ENCODE results near the gene KCNQ1OT1.

Gene KCNQ1OT1

GRCh38 chr11:2736577-2737225 lies 36.9 kb upstream of the KCNQ1OT1 start:
- DNase-seq = no peak

DNA sequence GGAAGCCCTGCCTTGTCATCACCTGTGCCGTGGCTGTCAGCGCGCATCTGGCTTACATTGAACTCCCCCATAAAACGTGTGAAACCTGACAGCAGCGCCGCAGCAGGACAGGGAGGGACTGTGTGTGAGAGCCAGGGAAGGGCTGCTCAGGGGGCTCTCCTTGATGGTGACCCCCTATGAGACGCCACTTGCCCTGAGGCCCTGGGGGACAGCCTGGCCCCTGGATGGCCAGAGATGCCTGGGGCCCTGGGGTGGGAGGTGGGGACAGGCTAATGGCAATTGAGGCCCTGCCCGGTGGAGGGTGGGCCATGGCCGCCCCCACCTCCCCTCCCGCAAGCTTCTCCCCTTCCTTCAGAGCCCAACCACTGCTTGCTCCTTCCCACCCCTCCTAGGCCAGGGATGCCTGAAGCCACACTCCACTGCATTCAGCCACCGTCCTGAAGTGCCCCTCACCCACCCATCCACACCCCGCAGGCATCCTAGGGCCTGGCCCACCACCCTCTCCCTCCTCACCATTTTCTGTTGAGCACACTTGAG lies 35.3 kb upstream of the KCNQ1OT1 start:
- DNase-seq = no peak

DNA sequence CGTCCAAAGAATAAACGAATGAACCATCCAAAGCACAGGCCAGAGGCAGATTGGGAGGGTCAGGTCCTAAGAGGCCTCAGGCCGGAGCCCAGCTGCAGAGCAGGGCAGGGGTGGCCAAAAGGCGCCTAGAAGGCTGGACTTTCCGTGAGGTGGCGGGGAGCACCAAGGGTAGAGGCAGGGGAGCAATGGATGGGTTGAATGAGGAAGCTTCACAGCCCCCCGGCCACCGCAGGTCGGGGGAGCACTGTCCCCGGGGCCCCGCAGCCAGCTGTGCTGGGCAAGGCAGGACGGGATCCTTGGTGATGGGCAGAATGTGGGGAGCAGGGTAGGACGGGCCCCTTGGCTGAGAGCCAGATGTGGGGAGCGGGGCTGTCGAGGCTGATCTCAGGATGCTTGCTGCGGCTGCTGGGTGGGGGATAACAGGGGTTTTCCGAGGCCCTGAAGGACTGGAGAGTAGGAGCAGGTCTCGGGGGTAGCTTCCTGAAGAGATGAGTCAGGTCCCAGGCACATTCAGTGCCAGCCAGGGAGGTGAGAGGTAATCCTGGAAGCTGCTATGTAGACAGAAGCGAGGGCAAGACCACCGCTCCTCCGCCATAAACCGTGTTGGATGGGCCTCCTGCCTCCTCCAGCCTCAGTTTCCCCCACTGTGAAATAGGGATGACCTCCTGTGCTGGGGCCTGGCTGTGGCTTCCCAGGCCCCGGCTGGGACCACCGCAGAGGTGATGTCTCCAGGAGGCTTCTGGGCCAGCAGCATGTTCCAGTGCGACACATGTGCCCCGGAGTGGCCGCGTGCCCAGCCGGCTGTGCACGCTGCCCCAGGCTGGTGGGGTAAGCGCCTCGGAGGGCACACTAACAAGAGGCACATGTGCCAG lies 34.6 kb upstream of the KCNQ1OT1 start:
- DNase-seq = no peak

DNA sequence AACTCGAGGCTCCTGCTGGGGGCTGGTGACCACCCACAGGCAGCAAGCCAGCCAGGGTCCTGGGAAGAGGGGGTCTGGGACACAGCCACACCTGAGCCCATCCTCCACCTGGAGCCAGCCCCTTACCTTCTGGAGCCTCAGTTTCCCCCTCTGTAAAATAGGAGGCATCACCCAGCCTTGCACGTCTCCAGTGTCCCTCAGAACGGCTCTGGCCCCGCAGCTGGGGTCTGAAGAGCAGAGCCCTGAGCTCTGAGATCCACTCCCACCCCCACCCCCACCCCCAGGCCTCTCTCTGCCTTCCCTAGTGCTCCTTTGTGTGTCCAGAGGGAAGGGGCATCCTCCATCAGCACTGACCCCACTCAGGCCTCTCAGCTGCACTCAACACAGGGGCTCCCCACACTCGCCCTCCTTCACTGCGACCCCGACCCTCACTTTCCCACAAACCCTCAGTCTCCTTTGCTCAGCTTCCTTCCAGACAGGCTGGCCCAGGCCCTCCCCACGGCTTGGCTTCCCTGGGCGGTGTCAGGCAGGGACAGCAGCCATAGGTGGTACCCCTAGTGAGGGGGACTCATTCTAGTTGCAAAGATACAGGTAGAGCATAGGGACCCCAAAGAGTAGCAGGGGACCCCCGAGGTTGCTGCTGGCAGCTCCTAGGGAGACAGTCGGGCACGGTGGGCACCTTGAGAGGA lies 33.3 kb upstream of the KCNQ1OT1 start:
- no peak for DNase-seq

- DNase-seq = no peak
Measured at GRCh38 chr11:2732261-2732939, 32.6 kb upstream of the KCNQ1OT1 start.

- DNase-seq = no peak
Measured at GRCh38 chr11:2731130-2732125, 31.6 kb upstream of the KCNQ1OT1 start.

GRCh38 chr11:2730272-2731129 lies 30.7 kb upstream of the KCNQ1OT1 start:
- no peak for DNase-seq

DNA sequence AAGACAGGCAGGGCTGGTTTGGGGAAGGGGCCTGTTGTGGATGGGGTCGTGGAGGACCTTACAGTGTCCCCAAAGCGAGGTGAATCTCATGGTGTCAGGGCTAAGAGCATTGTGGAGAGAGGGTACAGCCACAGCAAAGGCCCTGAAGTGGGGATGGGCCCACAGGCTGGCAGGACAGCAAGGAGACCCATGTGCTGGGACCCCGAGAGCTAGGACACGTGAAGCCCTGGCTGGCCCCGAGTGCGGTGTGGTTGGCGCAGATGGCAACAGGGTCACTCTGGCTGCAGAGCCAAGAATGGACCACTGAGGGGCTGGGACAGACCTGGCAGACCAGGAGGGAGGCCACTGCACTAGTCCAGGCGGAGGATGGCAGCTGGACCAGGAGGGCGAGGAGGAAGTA lies 30.0 kb upstream of the KCNQ1OT1 start:
- DNase-seq = no peak

DNA sequence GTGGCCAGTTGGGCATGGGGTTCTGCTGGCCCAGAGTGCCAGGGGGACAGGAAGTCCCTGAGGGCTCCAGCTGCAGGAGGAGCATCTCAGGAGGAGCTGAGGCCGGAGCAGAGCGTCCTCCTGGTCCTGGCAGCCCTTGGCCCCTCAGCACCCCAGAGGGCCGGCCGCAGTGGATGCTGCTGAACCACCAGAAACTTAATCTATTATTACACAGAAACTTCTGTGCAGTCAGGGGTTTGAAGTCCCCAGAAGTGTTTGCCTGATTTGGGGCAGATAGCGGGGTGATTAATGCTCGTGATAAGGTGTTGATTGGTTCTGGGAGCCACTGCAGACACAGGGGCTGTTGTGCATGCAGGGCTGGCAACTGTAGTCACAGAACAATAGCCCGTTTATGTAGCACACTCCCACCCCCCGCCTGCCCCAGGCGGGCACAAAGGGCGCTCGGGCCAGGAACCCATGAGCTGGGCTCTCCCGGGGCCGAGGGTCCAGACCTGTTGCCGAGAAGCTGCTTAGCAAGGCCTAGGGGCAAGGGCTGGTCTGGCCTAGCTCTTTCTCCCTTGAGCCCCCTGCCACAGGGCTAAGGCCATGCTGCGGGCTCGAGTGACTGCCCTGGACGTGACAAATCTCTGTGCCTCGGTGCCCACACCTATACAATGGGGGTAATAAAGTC lies 29.0 kb upstream of the KCNQ1OT1 start:
- DNase-seq = no peak

- no peak for DNase-seq
Measured at GRCh38 chr11:2728128-2728662, 28.4 kb upstream of the KCNQ1OT1 start.

GRCh38 chr11:2726964-2727363 lies 27.2 kb upstream of the KCNQ1OT1 start:
- DNase-seq = no peak

GRCh38 chr11:2725368-2726300 lies 25.8 kb upstream of the KCNQ1OT1 start:
- DNase-seq = no peak

- DNase-seq = no peak
Measured at GRCh38 chr11:2724653-2725367, 25.0 kb upstream of the KCNQ1OT1 start.

GRCh38 chr11:2724104-2724503 lies 24.3 kb upstream of the KCNQ1OT1 start:
- DNase-seq = no peak

- no peak for DNase-seq
Measured at GRCh38 chr11:2722955-2723354, 23.2 kb upstream of the KCNQ1OT1 start.

DNA sequence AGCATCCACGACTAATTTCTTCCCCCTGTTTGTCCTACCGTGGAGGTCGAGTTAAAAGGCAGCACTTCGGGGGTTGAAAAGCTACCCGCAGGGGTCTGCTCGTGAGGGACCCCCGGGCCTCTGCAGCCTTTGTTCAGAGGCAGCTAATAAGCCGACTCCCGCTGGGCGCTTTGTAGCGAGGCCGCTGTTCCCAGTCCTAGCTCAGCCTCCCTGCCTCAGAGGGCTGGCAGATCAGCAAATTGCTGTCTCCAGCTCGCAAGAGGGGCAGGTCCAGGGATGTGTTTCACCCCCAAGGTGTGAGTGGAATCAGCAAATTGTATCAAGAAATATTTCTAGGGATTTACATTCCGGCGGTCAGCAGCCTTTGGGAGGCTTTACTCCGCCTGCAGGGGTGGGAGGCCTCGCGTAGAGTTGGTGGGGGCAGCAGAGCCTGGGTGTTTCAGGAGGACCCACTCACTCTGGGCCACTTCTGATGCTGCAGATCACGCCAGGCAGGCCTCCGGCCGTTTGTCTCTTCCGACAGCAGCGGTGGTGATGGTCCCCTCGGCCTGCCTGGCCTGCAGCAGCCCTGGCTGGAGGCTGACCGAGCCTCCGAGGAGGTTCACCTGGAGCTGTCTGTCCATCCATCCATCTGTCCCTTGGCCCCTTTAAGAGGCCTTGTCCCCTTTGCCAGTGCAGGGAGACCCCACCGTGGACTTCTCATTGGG lies 21.6 kb upstream of the KCNQ1OT1 start:
- no peak for DNase-seq
